CD4-positive, CD25-positive, alpha-beta regulatory T cell (primary cell): ENCODE measurements around the gene CCDC93. TPM values are rescaled to one million over a fixed set of nuclear protein-coding genes. Genes with fewer than 3 reads are reported as not detected.
"Not testable (repeated sequence)": the region's sequence is repeated elsewhere in the genome, so short reads cannot be mapped to it uniquely, and the experiment has no call there.

Source experiments
- ATAC-seq, 2 donors: fragments of 150-1000 bp; cut with Tn5 transposase; one replicate each; pipeline ENCODE4 v1.10.0; 2021; ENCODE audit warnings: low read depth in 2 of 2, moderate number of reproducible peaks in 2 of 2, moderate library complexity in 1 of 2
- DNase-seq, 3 donors: peaks; one replicate each; pipeline versions ENCODE4 v3.0.0 to v3.0.0-alpha.2; 2012 to 2022; ENCODE audit warnings: mixed read lengths in 1 of 3
- H3K27ac ChIP-seq: one replicate; pipeline ENCODE4 v1.7.0; 2013; ENCODE audit warnings: mild to moderate bottlenecking, low read length; ENCODE audit not compliant: insufficient read depth, poor library complexity, severe bottlenecking
- H3K27me3 ChIP-seq: one replicate; pipeline ENCODE4 v1.7.0; 2013; ENCODE audit warnings: low read length; ENCODE audit not compliant: control insufficient read depth, insufficient read depth
- H3K36me3 ChIP-seq: one replicate; pipeline ENCODE4 v1.7.0; 2013; ENCODE audit warnings: mild to moderate bottlenecking, low read length, moderate library complexity; ENCODE audit not compliant: control insufficient read depth, insufficient read depth
- H3K4me1 ChIP-seq: 2 replicates; pipeline ENCODE4 v1.7.0; 2013; ENCODE audit warnings: mild to moderate bottlenecking, low read length; ENCODE audit not compliant: insufficient read depth, control insufficient read depth, poor library complexity, severe bottlenecking
- H3K4me3 ChIP-seq: one replicate; pipeline ENCODE4 v1.7.0; 2013; ENCODE audit warnings: low read depth, mild to moderate bottlenecking, low read length, moderate library complexity
- H3K9me3 ChIP-seq, 2 experiments: 1 replicate in 1 of 2; 2 replicates in 1 of 2; pipeline ENCODE4 v1.7.0; 2013; ENCODE audit warnings: low read length in 2 of 2, mild to moderate bottlenecking in 1 of 2, moderate library complexity in 1 of 2; ENCODE audit not compliant: control insufficient read depth in 2 of 2
- H3K27ac Mint-ChIP-seq, 3 donors: one replicate each; pipeline ENCODE4 v1.8.0; 2020 to 2022; ENCODE audit warnings: mild to moderate bottlenecking in 3 of 3, mixed read lengths in 3 of 3, moderate library complexity in 2 of 3
- H3K27me3 Mint-ChIP-seq: one replicate; pipeline ENCODE4 v1.8.0; 2022; ENCODE audit warnings: mild to moderate bottlenecking, mixed read lengths
- H3K36me3 Mint-ChIP-seq: one replicate; pipeline ENCODE4 v1.8.0; 2020; ENCODE audit warnings: mixed read lengths
- H3K4me1 Mint-ChIP-seq, 4 donors: one replicate each; pipeline ENCODE4 v1.8.0; 2020 to 2022; ENCODE audit warnings: mixed read lengths in 4 of 4, mild to moderate bottlenecking in 1 of 4
- H3K4me3 Mint-ChIP-seq, 4 donors: one replicate each; pipeline ENCODE4 v1.8.0; 2020 to 2022; ENCODE audit warnings: mild to moderate bottlenecking in 4 of 4, mixed read lengths in 4 of 4, moderate library complexity in 3 of 4
- H3K9me3 Mint-ChIP-seq, 7 donors: one replicate each; pipeline ENCODE4 v1.8.0; 2020 to 2022; ENCODE audit warnings: mixed read lengths in 7 of 7, mild to moderate bottlenecking in 3 of 7, moderate library complexity in 2 of 7
- polyA plus RNA-seq, 4 donors: library from polyadenylated mRNA; unstranded; fragments of 300-500 nt; fragmentation: Illumina TruSeq; gene quantifications; one replicate each; pipeline ENCODE4 v1.2.3, GENCODE V29; 2021
- total RNA-seq: library from RNA; stranded (reverse); gene quantifications from one replicate; pipeline ENCODE4 v1.2.3, GENCODE V29; 2022

Gene CCDC93
- total and polyA plus RNA-seq, 5 donors from 2014 or later = 4.6 to 58.9 (median 6.3) TPM

DNA sequence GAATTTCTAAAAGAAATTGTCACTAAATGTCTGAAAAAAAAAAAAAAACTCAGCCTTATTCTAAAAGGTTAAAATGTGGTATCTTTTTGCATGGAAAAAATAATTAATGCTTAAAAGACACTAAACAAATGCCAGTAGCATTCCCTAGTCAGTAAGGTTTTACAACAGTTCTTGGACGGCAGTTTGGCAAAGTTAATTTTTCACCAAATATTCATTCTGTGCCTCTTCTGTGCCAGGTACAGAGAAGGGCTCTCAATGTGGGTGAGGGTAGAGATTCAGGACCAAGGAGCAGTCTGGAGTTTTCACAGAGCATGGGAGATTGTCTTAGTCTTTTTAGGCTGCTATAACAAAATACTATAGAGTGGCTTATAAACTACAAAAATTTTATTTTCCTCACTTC, 6.0 kb upstream of the CCDC93 start:
- DNase-seq (no peak), ATAC-seq (no peak)
- Histone ChIP-seq H3K4me1 (no peaks in the 10 kb centered on the region), H3K36me3 (no peaks in the 10 kb centered on the region), H3K27ac (no peak overlapping the region), H3K9me3 (no peaks in the 10 kb centered on the region), H3K27me3 (peaks cover 10% of the 10 kb centered on the region), H3K4me3 (no peak overlapping the region)
- Mint-ChIP-seq H3K27me3 (peaks cover 44% of the 10 kb centered on the region), H3K4me3 (no peak overlapping the region), H3K4me1 (peaks cover 4 to 15% (median 12%) of the 10 kb centered on the region in 4 donors), H3K36me3 (no peaks in the 10 kb centered on the region), H3K9me3 (peaks cover 0 to 1% (median 0%) of the 10 kb centered on the region in 7 donors), H3K27ac (no peak overlapping the region)

DNA sequence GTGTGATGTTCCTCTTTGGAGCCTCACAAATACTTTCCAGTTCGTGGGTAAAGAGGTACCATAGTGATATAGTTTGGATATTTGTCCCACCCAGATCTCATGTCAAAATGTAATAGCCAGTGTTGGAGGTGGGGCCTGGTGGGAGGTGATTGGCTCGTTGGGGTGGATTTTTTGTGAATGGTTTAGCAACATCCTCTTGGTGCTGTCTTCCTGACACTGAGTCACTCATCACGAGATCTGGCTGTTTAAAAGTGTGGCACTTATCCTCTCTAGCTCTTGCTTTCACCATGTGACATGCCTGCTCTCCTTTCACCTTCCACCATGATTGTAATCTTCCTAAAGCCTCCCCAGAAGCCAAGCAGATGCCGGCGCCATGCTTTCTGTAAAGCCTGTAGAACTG, 3.0 kb upstream of the CCDC93 start:
- peaks cover 21% of the 10 kb centered on the region for H3K4me1 ChIP-seq
- no peak overlapping the region for H3K27ac ChIP-seq
- H3K27ac Mint-ChIP-seq = peak overlapping the region; percentile 32 to 73 (median 54)
- peaks cover 10% of the 10 kb centered on the region for H3K27me3 ChIP-seq
- H3K9me3 ChIP-seq = no peaks in the 10 kb centered on the region
- H3K36me3 ChIP-seq = no peaks in the 10 kb centered on the region
- peaks cover 0 to 1% (median 0%) of the 10 kb centered on the region in 7 donors for H3K9me3 Mint-ChIP-seq
- H3K4me1 Mint-ChIP-seq = peaks cover 10 to 31% (median 25%) of the 10 kb centered on the region in 4 donors
- H3K4me3 Mint-ChIP-seq = peak overlapping the region; percentile 40 to 90 (median 72)
- H3K4me3 ChIP-seq = no peak overlapping the region
- peak in 1 of 3 donors; percentile 73 for DNase-seq
- H3K36me3 Mint-ChIP-seq = no peaks in the 10 kb centered on the region
- H3K27me3 Mint-ChIP-seq = peaks cover 35% of the 10 kb centered on the region
- ATAC-seq = peak; percentile 19 to 21

DNA sequence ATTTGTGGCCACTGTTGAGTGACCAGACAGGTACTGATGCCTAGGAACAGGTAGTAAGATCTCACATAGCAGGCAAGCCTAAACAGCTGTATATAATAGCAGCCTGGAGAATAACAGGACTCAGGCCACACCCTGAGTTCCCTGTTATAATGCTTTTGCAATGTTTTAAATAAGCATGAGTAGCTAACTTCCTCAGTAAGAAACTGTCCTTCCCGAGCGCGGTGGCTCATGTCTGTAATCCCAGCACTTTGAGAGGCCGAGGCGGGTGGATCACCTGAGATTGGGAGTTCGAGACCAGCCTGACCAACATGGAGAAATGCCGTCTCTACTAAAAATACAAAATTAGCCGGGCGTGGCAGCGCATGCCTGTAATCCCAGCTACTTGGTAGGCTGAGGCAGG, 1.9 kb upstream of the CCDC93 start:
- not testable (repeated sequence) for H3K9me3 Mint-ChIP-seq, H3K9me3 ChIP-seq, H3K27ac Mint-ChIP-seq, H3K36me3 ChIP-seq, ATAC-seq, H3K36me3 Mint-ChIP-seq, H3K27ac ChIP-seq, DNase-seq, H3K4me3 ChIP-seq
- Mint-ChIP-seq H3K4me1 (peaks cover 10 to 41% (median 34%) of the 10 kb centered on the region in 4 donors), H3K27me3 (peaks cover 28% of the 10 kb centered on the region), H3K4me3 (peak overlapping the region in 1 of 4 donors; percentile 92)
- peaks cover 29% of the 10 kb centered on the region for H3K4me1 ChIP-seq
- peaks cover 10% of the 10 kb centered on the region for H3K27me3 ChIP-seq

DNA sequence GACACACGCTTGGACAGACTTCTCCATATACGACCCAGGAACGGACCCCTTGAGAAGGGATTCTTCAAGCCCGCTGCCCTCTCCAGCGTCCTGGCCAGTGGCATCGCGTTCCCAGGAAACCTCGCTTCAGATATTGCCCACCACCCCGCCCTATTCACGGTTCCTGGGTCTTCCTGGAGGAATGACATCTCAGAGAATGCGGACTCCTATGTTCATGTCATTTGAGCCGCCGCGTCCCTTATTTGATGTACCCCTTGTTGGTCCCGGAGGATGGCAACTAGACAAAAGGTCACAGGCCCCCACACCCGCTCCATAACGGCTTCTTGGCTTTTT, 588 bp upstream of the CCDC93 start:
- Mint-ChIP-seq H3K4me1 (peaks cover 18 to 50% (median 42%) of the 10 kb centered on the region in 4 donors), H3K27ac (peak overlapping the region in 2 of 3 donors; percentile 91 to 93), H3K9me3 (peaks cover 0 to 1% (median 0%) of the 10 kb centered on the region in 7 donors), H3K4me3 (peak overlapping the region; percentile 92 to 99 (median 94)), H3K27me3 (peaks cover 20% of the 10 kb centered on the region), H3K36me3 (no peaks in the 10 kb centered on the region)
- peak overlapping the region; percentile 53 for H3K27ac ChIP-seq
- ATAC-seq (no peak), DNase-seq (peak in 1 of 3 donors; percentile 22)
- H3K4me3 ChIP-seq = peak overlapping the region; percentile 85
- peaks cover 29% of the 10 kb centered on the region for H3K4me1 ChIP-seq
- H3K27me3 ChIP-seq = peaks cover 8% of the 10 kb centered on the region
- H3K36me3 ChIP-seq = no peaks in the 10 kb centered on the region
- no peaks in the 10 kb centered on the region for H3K9me3 ChIP-seq

DNA sequence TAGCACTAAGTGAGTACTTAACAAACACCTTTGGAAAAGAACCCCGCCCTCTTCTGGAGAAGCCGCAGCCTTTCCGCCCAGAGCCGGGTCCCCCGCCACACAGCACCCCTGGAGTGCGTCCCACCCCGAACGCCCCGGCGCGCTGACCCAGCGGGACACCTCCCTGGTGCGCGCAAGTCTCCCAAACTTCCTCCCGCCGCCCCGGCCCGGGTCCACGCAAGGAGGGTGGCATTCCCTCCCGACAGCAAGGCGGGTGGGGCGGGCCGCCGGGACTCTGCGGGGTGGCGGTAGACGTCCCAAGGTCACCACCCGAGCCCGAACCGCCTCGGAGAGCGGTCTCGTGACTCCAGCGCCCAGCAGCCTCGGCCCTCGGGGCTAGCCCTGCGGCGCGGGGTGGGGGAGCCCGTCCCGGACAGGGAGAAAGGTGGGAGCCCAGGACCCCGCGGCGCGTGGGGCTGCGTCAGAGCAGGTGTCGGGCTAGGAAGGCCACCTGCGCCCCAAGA, 598 bp downstream of the CCDC93 start:
- Mint-ChIP-seq H3K36me3 (peaks cover 3% of the 10 kb centered on the region), H3K27me3 (peaks cover 16% of the 10 kb centered on the region), H3K4me3 (peak overlapping the region; percentile 94 to 99 (median 96)), H3K4me1 (peaks cover 18 to 59% (median 47%) of the 10 kb centered on the region in 4 donors), H3K9me3 (peaks cover 0 to 1% (median 0%) of the 10 kb centered on the region in 7 donors), H3K27ac (peak overlapping the region; percentile 88 to 91 (median 90))
- Histone ChIP-seq H3K27me3 (peaks cover 3% of the 10 kb centered on the region), H3K4me1 (peaks cover 29% of the 10 kb centered on the region), H3K4me3 (peak overlapping the region; percentile 88), H3K27ac (peak overlapping the region; percentile 95), H3K9me3 (no peaks in the 10 kb centered on the region), H3K36me3 (peaks cover 4% of the 10 kb centered on the region)
- ATAC-seq = peak; percentile 5 to 11
- peak; percentile 20 to 28 (median 27) for DNase-seq

DNA sequence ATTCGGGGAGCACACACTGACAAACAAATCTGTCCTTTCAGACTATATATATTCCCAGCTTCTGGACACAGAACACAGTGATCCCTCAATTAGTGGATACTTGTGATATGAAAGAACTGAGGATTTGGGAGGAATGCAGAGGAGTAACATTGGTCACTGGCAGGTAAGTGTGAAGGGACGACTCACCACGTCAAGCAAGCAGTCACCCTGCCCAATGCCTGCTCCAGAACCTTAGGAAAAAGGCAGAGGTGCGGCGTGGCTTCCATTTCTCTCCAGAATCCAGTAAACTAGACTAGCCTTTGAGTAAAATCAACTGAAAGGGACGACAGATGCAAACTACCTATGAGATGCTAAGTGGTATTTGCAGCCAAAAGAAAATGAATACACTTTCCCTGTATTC, 1.1 kb downstream of the CCDC93 start:
- no peaks in the 10 kb centered on the region for H3K27me3 ChIP-seq

DNA sequence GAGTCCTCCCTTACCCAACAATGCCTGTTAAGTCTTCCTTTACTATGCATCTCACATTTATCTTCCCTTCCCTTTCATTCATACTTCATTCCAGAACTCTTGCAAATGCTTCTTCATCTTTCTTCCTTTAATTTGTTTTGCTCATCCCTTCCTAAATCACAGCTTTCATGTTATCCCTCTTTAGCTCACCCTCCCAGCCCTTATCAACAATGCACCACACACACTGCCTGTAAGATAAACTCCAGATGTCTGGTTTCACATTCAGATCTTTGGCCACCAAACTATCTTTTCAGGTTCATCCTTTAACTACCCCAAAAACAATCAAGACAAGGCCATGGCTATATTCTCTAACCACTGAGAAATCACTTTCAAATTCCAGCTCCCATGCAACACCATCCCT, 3.4 kb downstream of the CCDC93 start:
- H3K27ac ChIP-seq = no peak overlapping the region
- no peak overlapping the region for H3K4me3 ChIP-seq
- no peaks in the 10 kb centered on the region for H3K9me3 ChIP-seq
- peaks cover 20 to 58% (median 42%) of the 10 kb centered on the region in 4 donors for H3K4me1 Mint-ChIP-seq
- peaks cover 30% of the 10 kb centered on the region for H3K36me3 ChIP-seq
- no peaks in the 10 kb centered on the region for H3K9me3 Mint-ChIP-seq
- peak overlapping the region; percentile 4 to 43 (median 20) for H3K27ac Mint-ChIP-seq
- H3K36me3 Mint-ChIP-seq = peaks cover 22% of the 10 kb centered on the region
- H3K4me3 Mint-ChIP-seq = peak overlapping the region in 2 of 4 donors; percentile 9 to 82
- no peaks in the 10 kb centered on the region for H3K27me3 ChIP-seq
- H3K27me3 Mint-ChIP-seq = no peaks in the 10 kb centered on the region
- peaks cover 29% of the 10 kb centered on the region for H3K4me1 ChIP-seq
- ATAC-seq (no peak), DNase-seq (no peak)

More for the DNA sequence above, 1.1 kb downstream of the CCDC93 start:
- H3K9me3 Mint-ChIP-seq = peaks cover 0 to 1% (median 0%) of the 10 kb centered on the region in 7 donors
- no peaks in the 10 kb centered on the region for H3K9me3 ChIP-seq
- peak overlapping the region; percentile 83 to 90 (median 88) for H3K27ac Mint-ChIP-seq
- DNase-seq (no peak), ATAC-seq (no peak)
- H3K36me3 ChIP-seq = peaks cover 9% of the 10 kb centered on the region
- peak overlapping the region; percentile 88 for H3K4me3 ChIP-seq
- peak overlapping the region; percentile 95 for H3K27ac ChIP-seq
- H3K4me3 Mint-ChIP-seq = peak overlapping the region; percentile 91 to 99 (median 95)
- peaks cover 8% of the 10 kb centered on the region for H3K36me3 Mint-ChIP-seq
- peaks cover 29% of the 10 kb centered on the region for H3K4me1 ChIP-seq
- H3K4me1 Mint-ChIP-seq = peaks cover 18 to 62% (median 46%) of the 10 kb centered on the region in 4 donors
- peaks cover 11% of the 10 kb centered on the region for H3K27me3 Mint-ChIP-seq

DNA sequence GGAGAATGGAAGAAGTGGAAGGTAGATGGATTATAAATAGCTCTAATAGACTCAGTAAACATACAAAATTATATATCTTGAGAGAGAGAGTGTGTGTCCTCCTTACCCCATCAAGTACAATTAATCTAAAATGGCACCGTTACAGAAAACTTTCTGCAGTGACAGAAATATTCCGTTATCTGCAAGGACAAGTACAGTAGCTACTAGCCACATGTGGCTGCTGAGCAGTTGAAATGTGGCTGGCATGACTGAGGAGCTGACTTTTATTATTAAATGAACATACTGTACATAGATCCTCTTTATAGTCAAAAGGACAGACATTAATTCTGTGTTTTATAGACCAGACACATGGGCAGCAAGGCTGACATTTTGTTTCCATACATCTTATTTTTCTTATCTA, 7.0 kb downstream of the CCDC93 start:
- Mint-ChIP-seq H3K27me3 (no peaks in the 10 kb centered on the region), H3K36me3 (peaks cover 34% of the 10 kb centered on the region), H3K27ac (peak overlapping the region in 1 of 3 donors; percentile 23), H3K9me3 (no peaks in the 10 kb centered on the region), H3K4me1 (peaks cover 20 to 52% (median 39%) of the 10 kb centered on the region in 4 donors), H3K4me3 (no peak overlapping the region)
- DNase-seq (no peak), ATAC-seq (no peak)
- H3K36me3 ChIP-seq = peaks cover 58% of the 10 kb centered on the region
- no peaks in the 10 kb centered on the region for H3K27me3 ChIP-seq
- H3K27ac ChIP-seq = no peak overlapping the region
- H3K9me3 ChIP-seq = no peaks in the 10 kb centered on the region
- H3K4me3 ChIP-seq = no peak overlapping the region
- peaks cover 14% of the 10 kb centered on the region for H3K4me1 ChIP-seq
